Left colon (tissue), 2 donors: Measurements from ENCODE around the gene TNFAIP8L1. TPM values are rescaled to one million over a fixed set of nuclear protein-coding genes. Genes with fewer than 3 reads are reported as not detected.

ENCODE experiments used
- ATAC-seq: fragments of 200-7000 bp; cut with Tn5 transposase; one replicate; pipeline ENCODE4 v1.9.1; 2020; ENCODE audit warnings: mild to moderate bottlenecking, moderate library complexity
- DNase-seq, 2 donors: peaks; one replicate each; pipeline ENCODE4 v3.0.0-alpha.2; 2020
- intact Hi-C, 2 donors: fragments of 100-400 bp; cut with DNase I in 1 of 2; cut with micrococcal nuclease in 1 of 2; formaldehyde crosslinking; loops; one replicate each; pipeline versions ENCODE4 v1.11.2 to v1.14.0; 2022; cut with DNase I, micrococcal nuclease
- total RNA-seq, 2 donors: library from RNA; stranded (reverse); fragmentation: NEBNext Ultra II Directional; extraction: Animal tissue kit (Norgen Biotek cat#: 25700); gene quantifications; one replicate each; pipeline ENCODE4 v1.2.1, GENCODE V29; 2021
- donor health status: DM: no; HTN: no; CAD: no.
- donor health status: DM: yes; HTN: yes; CAD: no.

TNFAIP8L1 gene
- total RNA-seq, 2 donors from 2014 or later: 9.0 to 9.4 TPM

GRCh38 chr19:4606181-4606580 lies 33.1 kb upstream of the TNFAIP8L1 start:
- intact Hi-C loops: no loop called here
- no peak for ATAC-seq
- no peak for DNase-seq

- intact Hi-C loops: no loop called here
- ATAC-seq (no peak), DNase-seq (no peak)
Measured at GRCh38 chr19:4606921-4607678, 32.2 kb upstream of the TNFAIP8L1 start.

GRCh38 chr19:4609878-4610511 lies 29.3 kb upstream of the TNFAIP8L1 start:
- intact Hi-C loops: no loop called here
- no peak for DNase-seq
- ATAC-seq: no peak

- intact Hi-C loops: no loop called here
- DNase-seq (no peak), ATAC-seq (no peak)
Measured at GRCh38 chr19:4613254-4613751, 26.0 kb upstream of the TNFAIP8L1 start.

GRCh38 chr19:4618019-4618418 lies 21.3 kb upstream of the TNFAIP8L1 start:
- intact Hi-C loops: no loop called here
- ATAC-seq (no peak), DNase-seq (no peak)

- intact Hi-C loops: no loop called here
- DNase-seq: no peak
- ATAC-seq: no peak
Measured at GRCh38 chr19:4619668-4620294, 19.5 kb upstream of the TNFAIP8L1 start.

GRCh38 chr19:4620675-4621074 lies 18.6 kb upstream of the TNFAIP8L1 start:
- DNase-seq (no peak), ATAC-seq (no peak)
- intact Hi-C loops: no loop called here

GRCh38 chr19:4622695-4623421 lies 16.5 kb upstream of the TNFAIP8L1 start:
- intact Hi-C loops: no loop called here
- no peak for ATAC-seq
- DNase-seq: no peak

GRCh38 chr19:4624301-4624700 lies 15.0 kb upstream of the TNFAIP8L1 start:
- intact Hi-C loops: no loop called here
- no peak for DNase-seq
- ATAC-seq: no peak

GRCh38 chr19:4624733-4625362 lies 14.5 kb upstream of the TNFAIP8L1 start:
- ATAC-seq (no peak), DNase-seq (no peak)
- intact Hi-C loops: no loop called here

GRCh38 chr19:4633140-4633967 lies 6.0 kb upstream of the TNFAIP8L1 start:
- ATAC-seq (peak; percentile 77), DNase-seq (peak; percentile 55 to 57)
- intact Hi-C loops: loop anchor here (10.0 kb wide), 1 partner anchor 59 kb away; no protein-coding TSS in a partner anchor

GRCh38 chr19:4635754-4636116 lies 3.6 kb upstream of the TNFAIP8L1 start:
- DNase-seq: no peak
- ATAC-seq: no peak
- intact Hi-C loops: loop anchor here (10.0 kb wide), 1 partner anchor 61 kb away; no protein-coding TSS in a partner anchor

GRCh38 chr19:4636151-4636717 lies 3.1 kb upstream of the TNFAIP8L1 start:
- DNase-seq (peak in 1 of 2 donors; percentile 73), ATAC-seq (no peak)
- intact Hi-C loops: loop anchor here (10.0 kb wide), 1 partner anchor 61 kb away; no protein-coding TSS in a partner anchor

- intact Hi-C loops: loop anchor here (10.0 kb wide), 1 partner anchor 62 kb away; no protein-coding TSS in a partner anchor
- ATAC-seq (no peak), DNase-seq (no peak)
Measured at GRCh38 chr19:4636761-4637160, 2.6 kb upstream of the TNFAIP8L1 start.

- DNase-seq (no peak), ATAC-seq (no peak)
- intact Hi-C loops: loop anchor here (10.0 kb wide), 1 partner anchor 64 kb away; no protein-coding TSS in a partner anchor
Measured at GRCh38 chr19:4638317-4638716, 999 bp upstream of the TNFAIP8L1 start.

- intact Hi-C loops: loop anchor here (10.0 kb wide), 1 partner anchor 65 kb away; no protein-coding TSS in a partner anchor
- peak; percentile 19 for ATAC-seq
- peak; percentile 49 to 54 for DNase-seq
Measured at GRCh38 chr19:4639531-4640246, 373 bp downstream of the TNFAIP8L1 start.
